HUDEP-2 (cell line): ENCODE data around the gene NMUR1.

Source experiments
- DNase-seq, 76 experiments: peaks; one replicate each; lab custom pipeline; 2025; ENCODE audit not compliant: unreplicated experiment in 76 of 76; lab: John Stamatoyannopoulos, UW

The NMUR1 gene

GRCh38 chr2:231554748-231555545 is 24.7 kb upstream of the NMUR1 start:
- DNase-seq: peak in 4 of 76 experiments; percentile 4 to 26 (median 15)

- DNase-seq: no peak
Measured at GRCh38 chr2:231554327-231554726, 24.1 kb upstream of the NMUR1 start.

GRCh38 chr2:231552752-231553151 is 22.5 kb upstream of the NMUR1 start:
- DNase-seq: no peak

GRCh38 chr2:231549446-231550239 is 19.4 kb upstream of the NMUR1 start:
- no peak for DNase-seq

GRCh38 chr2:231548752-231549151 is 18.5 kb upstream of the NMUR1 start:
- DNase-seq: no peak

GRCh38 chr2:231547315-231548110 is 17.3 kb upstream of the NMUR1 start:
- no peak for DNase-seq

GRCh38 chr2:231546014-231546715 is 15.9 kb upstream of the NMUR1 start:
- DNase-seq: no peak

- DNase-seq: peak in 45 of 76 experiments; percentile 2 to 79 (median 24)
Measured at GRCh38 chr2:231545105-231545902, 15.1 kb upstream of the NMUR1 start.

GRCh38 chr2:231542136-231542535 is 11.9 kb upstream of the NMUR1 start:
- no peak for DNase-seq

GRCh38 chr2:231541645-231542044 is 11.4 kb upstream of the NMUR1 start:
- peak in 5 of 76 experiments; percentile 4 to 29 (median 11) for DNase-seq

GRCh38 chr2:231539991-231540390 is 9.7 kb upstream of the NMUR1 start:
- no peak for DNase-seq

- DNase-seq: no peak
Measured at GRCh38 chr2:231535961-231536360, 5.7 kb upstream of the NMUR1 start.

- no peak for DNase-seq
Measured at GRCh38 chr2:231533777-231534125, 3.5 kb upstream of the NMUR1 start.

- no peak for DNase-seq
Measured at GRCh38 chr2:231533086-231533776, 3.0 kb upstream of the NMUR1 start.

GRCh38 chr2:231532756-231533035 is 2.5 kb upstream of the NMUR1 start:
- DNase-seq: no peak

GRCh38 chr2:231531883-231532755 is 1.9 kb upstream of the NMUR1 start:
- DNase-seq: no peak

GRCh38 chr2:231531466-231531865 is 1.2 kb upstream of the NMUR1 start:
- DNase-seq: no peak

- DNase-seq: no peak
Measured at GRCh38 chr2:231528636-231529030, 1.6 kb downstream of the NMUR1 start.
